H1 (cell line): ENCODE results near the gene TRABD2B. TPM values are rescaled to one million over a fixed set of nuclear protein-coding genes. Genes with fewer than 3 reads are reported as not detected.

Experiments used
- CREB1 ChIP-seq: IDR thresholded peaks from 2 replicates; pipeline ENCODE4 v1.6.1; 2012; ENCODE audit warnings: inconsistent platforms
- HDAC2 ChIP-seq, 2 experiments: fragments of 300-600 bp in 1 of 2; sonication (generic) in 1 of 2; IDR thresholded peaks; 2 replicates each; pipeline ENCODE4 v1.6.1; 2011 to 2012; ENCODE audit warnings: low read depth in 2 of 2, low read length in 2 of 2, mild to moderate bottlenecking in 2 of 2, moderate library complexity in 2 of 2, borderline replicate concordance in 1 of 2, inconsistent platforms in 1 of 2
- SIRT6 ChIP-seq: IDR thresholded peaks from one replicate; pipeline ENCODE4 v1.7.1; 2012; ENCODE audit warnings: low read length, inconsistent platforms
- TCF12 ChIP-seq: IDR thresholded peaks from 2 replicates; pipeline ENCODE4 v1.6.1; 2011; ENCODE audit warnings: low read depth, mild to moderate bottlenecking, low read length
- polyA plus RNA-seq, 7 experiments: library from polyadenylated mRNA; depleted of rRNA in 3 of 7; stranded (reverse) in 5 of 7; unstranded in 2 of 7; fragments of >200 nt in 5 of 7; fragments of 200-250 nt in 2 of 7; gene quantifications; 1 replicate in 5 of 7; 2 replicates in 1 of 7; 4 replicates in 1 of 7; pipeline versions ENCODE4 v1.2.1 to v1.2.3, GENCODE V29; 2011 to 2013; ENCODE audit warnings: missing spikeins in 2 of 7, mixed read lengths in 2 of 7
- total RNA-seq: library from RNA; stranded (reverse); fragmentation: NEBNext Ultra II Directional; extraction: Animal tissue kit (Norgen Biotek cat#: 25700); gene quantifications from 2 replicates; pipeline ENCODE4 v1.2.1, GENCODE V29; 2021

The TRABD2B gene
- total and polyA plus RNA-seq, 2 of the 8 experiments (the other 6 are each of a cell fraction or from before 2014, with no cell fraction given) = 0.95 to 3.4 TPM

- TF ChIP-seq CREB1 (no peak), TCF12 (no peak), SIRT6 (no peak), HDAC2 (IDR thresholded peaks at IDR 0.05; ENCODE audit: borderline replicate concordance in 1 of 2, low read depth in 2 of 2, low read length in 2 of 2) (no peak; a peak in 1 of 4 replicates)
- TF ChIP-seq, all 59 proteins: peak for 0
Measured at GRCh38 chr1:48028218-48029069, 31.3 kb upstream of the TRABD2B start (continued).
